Activated gamma-delta T cell treated with anti-CD3 and anti-CD28 coated beads, Interleukin-2, amount 50 U/mL, for 16 hours (primary cell): ENCODE results near the gene OR11L1.

Experiments used
- DNase-seq: peaks from one replicate; pipeline ENCODE4 v3.0.0-alpha.2; 2020; ENCODE audit warnings: low read depth

Gene OR11L1

GRCh38 chr1:247841796-247842195, at the start of gene OR11L1:
TSS of gene OR11L1 (minus strand) at chr1:247841896. CDS start at chr1:247841896, 0 bp downstream.
- no peak for DNase-seq

- no peak for DNase-seq
Observed at GRCh38 chr1:247884797-247885413, 43.2 kb upstream of the OR11L1 start.

- no peak for DNase-seq
Observed at GRCh38 chr1:247883346-247883745, 41.6 kb upstream of the OR11L1 start.

- DNase-seq = no peak
Observed at GRCh38 chr1:247865416-247865815, 23.7 kb upstream of the OR11L1 start.

- no peak for DNase-seq
Observed at GRCh38 chr1:247864644-247865043, 22.9 kb upstream of the OR11L1 start.

GRCh38 chr1:247862756-247863155, 21.1 kb upstream of the OR11L1 start:
- no peak for DNase-seq

GRCh38 chr1:247857985-247858619, 16.4 kb upstream of the OR11L1 start:
- DNase-seq = no peak

- no peak for DNase-seq
Observed at GRCh38 chr1:247857069-247857984, 15.6 kb upstream of the OR11L1 start, which contains the start of gene TRIM58. TSS of gene TRIM58 (plus strand) at chr1:247857187. CDS start at chr1:247857247, 60 bp downstream.

- no peak for DNase-seq
Observed at GRCh38 chr1:247855911-247856310, 14.2 kb upstream of the OR11L1 start.

GRCh38 chr1:247854899-247855545, 13.3 kb upstream of the OR11L1 start:
- no peak for DNase-seq

- DNase-seq = no peak
Observed at GRCh38 chr1:247849616-247850015, 7.9 kb upstream of the OR11L1 start.

- DNase-seq = no peak
Observed at GRCh38 chr1:247848346-247848745, 6.7 kb upstream of the OR11L1 start.

- no peak for DNase-seq
Observed at GRCh38 chr1:247845693-247846017, 4.0 kb upstream of the OR11L1 start.

- DNase-seq = no peak
Observed at GRCh38 chr1:247845011-247845692, 3.5 kb upstream of the OR11L1 start.

GRCh38 chr1:247843411-247843810, 1.7 kb upstream of the OR11L1 start:
- no peak for DNase-seq

GRCh38 chr1:247840818-247841217, 878 bp downstream of the OR11L1 start:
- DNase-seq = no peak

- no peak for DNase-seq
Observed at GRCh38 chr1:247833601-247834000, 8.1 kb downstream of the OR11L1 start.

- DNase-seq = no peak
Observed at GRCh38 chr1:247829656-247830055, 12.0 kb downstream of the OR11L1 start.

GRCh38 chr1:247825362-247825761, 16.3 kb downstream of the OR11L1 start:
- no peak for DNase-seq

- DNase-seq = no peak
Observed at GRCh38 chr1:247824023-247824422, 17.7 kb downstream of the OR11L1 start, which contains the start of gene OR14A16. TSS of gene OR14A16 (minus strand) at chr1:247824119. CDS start at chr1:247815729, 8,390 bp downstream.

GRCh38 chr1:247822060-247822459, 19.6 kb downstream of the OR11L1 start:
- DNase-seq = no peak

GRCh38 chr1:247812637-247813036, 29.1 kb downstream of the OR11L1 start:
- no peak for DNase-seq
